Mesenchymal stem cell (in vitro differentiated cells and primary cell): ENCODE results near the gene CCDC120.

ENCODE experiments used
- DNase-seq: peaks from one replicate; pipeline ENCODE4 v3.0.0-alpha.2; 2013
- H2AFZ ChIP-seq: one replicate; pipeline ENCODE4 v1.6.1; 2013; ENCODE audit warnings: low read depth, mild to moderate bottlenecking, control low read depth, inconsistent platforms, low read length, moderate library complexity
- H2AK5ac ChIP-seq: 2 replicates; pipeline ENCODE4 v1.6.1; 2013; ENCODE audit warnings: low read length, moderate library complexity, mild to moderate bottlenecking, inconsistent platforms; ENCODE audit not compliant: severe bottlenecking
- H2BK120ac ChIP-seq: one replicate; pipeline ENCODE4 v1.6.1; 2013; ENCODE audit warnings: low read depth, mild to moderate bottlenecking, inconsistent platforms, low read length, moderate library complexity
- H2BK12ac ChIP-seq, 2 experiments: one replicate each; pipeline ENCODE4 v1.6.1; 2013; ENCODE audit warnings: inconsistent platforms in 2 of 2, low read length in 2 of 2, mild to moderate bottlenecking in 2 of 2, moderate library complexity in 2 of 2, control low read depth in 1 of 2
- H2BK15ac ChIP-seq: one replicate; pipeline ENCODE4 v1.6.1; 2013; ENCODE audit warnings: mild to moderate bottlenecking, low read depth, inconsistent platforms; ENCODE audit not compliant: poor library complexity, severe bottlenecking
- H2BK5ac ChIP-seq: 2 replicates; pipeline ENCODE4 v1.6.1; 2013; ENCODE audit warnings: low read depth, mild to moderate bottlenecking, low read length, control low read depth, inconsistent platforms; ENCODE audit not compliant: poor library complexity, severe bottlenecking
- H3K14ac ChIP-seq, 2 experiments: one replicate each; pipeline ENCODE4 v1.6.1; 2013; ENCODE audit warnings: inconsistent platforms in 2 of 2, low read length in 2 of 2, control low read depth in 1 of 2, mild to moderate bottlenecking in 1 of 2, moderate library complexity in 1 of 2
- H3K18ac ChIP-seq, 2 experiments: one replicate each; pipeline ENCODE4 v1.6.1; 2013; ENCODE audit warnings: inconsistent platforms in 2 of 2, low read length in 2 of 2, control low read depth in 1 of 2, low read depth in 1 of 2, mild to moderate bottlenecking in 1 of 2
- H3K23ac ChIP-seq, 2 experiments: one replicate each; pipeline ENCODE4 v1.6.1; 2013; ENCODE audit warnings: inconsistent platforms in 2 of 2, low read length in 2 of 2, mild to moderate bottlenecking in 2 of 2, moderate library complexity in 2 of 2, control low read depth in 1 of 2
- H3K27ac ChIP-seq: 2 replicates; pipeline ENCODE4 v1.5.1; 2013; ENCODE audit warnings: mild to moderate bottlenecking, moderate library complexity, low read length, control low read depth, inconsistent platforms; ENCODE audit not compliant: poor library complexity, severe bottlenecking
- H3K27me3 ChIP-seq, 2 experiments: 2 replicates each; pipeline versions ENCODE4 v1.6.1 to v1.7.0; 2013; ENCODE audit warnings: low read length in 2 of 2, mild to moderate bottlenecking in 2 of 2, moderate library complexity in 2 of 2, control low read depth in 1 of 2, inconsistent platforms in 1 of 2; ENCODE audit not compliant: control insufficient read depth in 1 of 2, insufficient read depth in 1 of 2
- H3K36me3 ChIP-seq, 2 experiments: 2 replicates each; pipeline versions ENCODE4 v1.6.1 to v1.7.0; 2013; ENCODE audit warnings: low read length in 2 of 2, control low read depth in 1 of 2, inconsistent platforms in 1 of 2, low read depth in 1 of 2, mild to moderate bottlenecking in 1 of 2; ENCODE audit not compliant: insufficient read depth in 2 of 2, control insufficient read depth in 1 of 2
- H3K4ac ChIP-seq, 2 experiments: one replicate each; pipeline ENCODE4 v1.6.1; 2013; ENCODE audit warnings: inconsistent platforms in 2 of 2, low read length in 2 of 2, mild to moderate bottlenecking in 2 of 2, moderate library complexity in 2 of 2, control low read depth in 1 of 2, low read depth in 1 of 2
- H3K4me1 ChIP-seq: 2 replicates; pipeline ENCODE4 v1.6.1; 2013; ENCODE audit warnings: low read depth, low read length, control low read depth; ENCODE audit not compliant: control insufficient read depth, insufficient read depth
- H3K4me2 ChIP-seq: 2 replicates; pipeline ENCODE4 v1.6.1; 2013; ENCODE audit warnings: low read length, mild to moderate bottlenecking, inconsistent platforms; ENCODE audit not compliant: poor library complexity, severe bottlenecking
- H3K4me3 ChIP-seq, 2 experiments: 2 replicates each; pipeline versions ENCODE4 v1.5.1 to v1.7.0; 2013; ENCODE audit warnings: low read length in 2 of 2, mild to moderate bottlenecking in 2 of 2, control low read depth in 1 of 2, low read depth in 1 of 2; ENCODE audit not compliant: insufficient read depth in 1 of 2
- H3K79me1 ChIP-seq: replicated peaks from 2 replicates; pipeline ENCODE4 v1.6.1; 2013; ENCODE audit warnings: mild to moderate bottlenecking, control low read depth, low read length, inconsistent platforms; ENCODE audit not compliant: poor library complexity, severe bottlenecking
- H3K9ac ChIP-seq: 2 replicates; pipeline ENCODE4 v1.7.0; 2013; ENCODE audit warnings: mild to moderate bottlenecking, low read length, moderate library complexity
- H3K9me3 ChIP-seq: 2 replicates; pipeline ENCODE4 v1.7.0; 2013; ENCODE audit warnings: mild to moderate bottlenecking, low read length; ENCODE audit not compliant: control insufficient read depth
- H4K8ac ChIP-seq: one replicate; pipeline ENCODE4 v1.6.1; 2013; ENCODE audit warnings: inconsistent platforms, mild to moderate bottlenecking, low read length, moderate library complexity
- H4K91ac ChIP-seq: one replicate; pipeline ENCODE4 v1.6.1; 2013; ENCODE audit warnings: mild to moderate bottlenecking, low read length, inconsistent platforms
- WGBS: methylation state at CpG from one replicate; pipeline ENCODE4 v1.1.7; 2013; ENCODE audit warnings: mixed read lengths; 5-methylcytosine and 5-hydroxymethylcytosine counted together

Gene CCDC120

GRCh38 chrX:49071877-49072711, 13.3 kb downstream of the CCDC120 start:
- Histone ChIP-seq H3K9ac (peak overlapping the region; percentile 89), H2AK5ac (no peak overlapping the region), H3K4me2 (no peak overlapping the region), H3K18ac (no peak overlapping the region), H3K23ac (no peak overlapping the region), H3K27ac (no peak overlapping the region), H4K8ac (no peak overlapping the region), H3K4me3 (peak overlapping the region in 1 of 2 experiments; percentile 86), H3K79me1 (peaks cover 4% of the 10 kb centered on the region), H3K14ac (peak overlapping the region in 1 of 2 experiments; percentile 86), H2BK12ac (no peak overlapping the region), H3K4ac (no peak overlapping the region), H3K4me1 (peaks cover 9% of the 10 kb centered on the region), H2BK15ac (no peak overlapping the region), H2BK120ac (no peak overlapping the region), H3K27me3 (no peaks in the 10 kb centered on the region), H4K91ac (peak overlapping the region; percentile 50), H2AFZ (no peak overlapping the region), H3K9me3 (no peaks in the 10 kb centered on the region), H3K36me3 (peaks cover 18 to 56% of the 10 kb centered on the region in 2 experiments), H2BK5ac (no peak overlapping the region)
- WGBS: 70% methylated on average over 47 of the region's 63 CpGs
- no peak for DNase-seq

DNA sequence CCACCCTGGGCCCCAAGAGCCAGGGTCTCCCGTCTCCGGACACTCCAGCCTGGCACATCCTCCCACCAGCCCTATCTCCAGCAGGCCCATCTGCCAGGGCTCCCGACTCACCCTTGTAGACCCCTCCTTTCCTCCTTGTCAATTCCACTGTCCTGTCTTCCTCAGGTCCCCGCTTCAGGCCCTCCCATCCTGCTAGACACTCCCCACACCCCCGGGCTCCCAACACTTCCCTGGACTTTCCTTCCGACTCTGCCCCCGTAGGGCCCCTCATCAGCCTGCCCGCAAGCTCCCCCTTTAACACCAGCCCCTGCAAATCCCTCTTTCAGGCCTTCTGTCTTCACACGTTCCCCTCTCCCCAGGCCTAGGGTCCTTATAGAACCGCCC, 13.9 kb downstream of the CCDC120 start:
- H3K4me3 ChIP-seq: peak overlapping the region in 1 of 2 experiments; percentile 86
- H3K18ac ChIP-seq: no peak overlapping the region
- no peak overlapping the region for H2AK5ac ChIP-seq
- DNase-seq: no peak
- peaks cover 24 to 55% of the 10 kb centered on the region in 2 experiments for H3K36me3 ChIP-seq
- no peak overlapping the region for H3K4ac ChIP-seq
- H3K27ac ChIP-seq: no peak overlapping the region
- H2BK12ac ChIP-seq: no peak overlapping the region
- H3K9ac ChIP-seq: peak overlapping the region; percentile 89
- H3K4me1 ChIP-seq: peaks cover 9% of the 10 kb centered on the region
- WGBS: 79% methylated on average over 10 of the region's 10 CpGs
- no peak overlapping the region for H4K8ac ChIP-seq
- no peak overlapping the region for H2AFZ ChIP-seq
- no peaks in the 10 kb centered on the region for H3K9me3 ChIP-seq
- H2BK5ac ChIP-seq: no peak overlapping the region
- no peak overlapping the region for H2BK120ac ChIP-seq
- no peak overlapping the region for H4K91ac ChIP-seq
- H3K27me3 ChIP-seq: no peaks in the 10 kb centered on the region
- no peak overlapping the region for H3K14ac ChIP-seq
- H3K23ac ChIP-seq: no peak overlapping the region
- peak overlapping the region; percentile 52 for H3K4me2 ChIP-seq
- H3K79me1 ChIP-seq: peaks cover 4% of the 10 kb centered on the region
- no peak overlapping the region for H2BK15ac ChIP-seq

DNA sequence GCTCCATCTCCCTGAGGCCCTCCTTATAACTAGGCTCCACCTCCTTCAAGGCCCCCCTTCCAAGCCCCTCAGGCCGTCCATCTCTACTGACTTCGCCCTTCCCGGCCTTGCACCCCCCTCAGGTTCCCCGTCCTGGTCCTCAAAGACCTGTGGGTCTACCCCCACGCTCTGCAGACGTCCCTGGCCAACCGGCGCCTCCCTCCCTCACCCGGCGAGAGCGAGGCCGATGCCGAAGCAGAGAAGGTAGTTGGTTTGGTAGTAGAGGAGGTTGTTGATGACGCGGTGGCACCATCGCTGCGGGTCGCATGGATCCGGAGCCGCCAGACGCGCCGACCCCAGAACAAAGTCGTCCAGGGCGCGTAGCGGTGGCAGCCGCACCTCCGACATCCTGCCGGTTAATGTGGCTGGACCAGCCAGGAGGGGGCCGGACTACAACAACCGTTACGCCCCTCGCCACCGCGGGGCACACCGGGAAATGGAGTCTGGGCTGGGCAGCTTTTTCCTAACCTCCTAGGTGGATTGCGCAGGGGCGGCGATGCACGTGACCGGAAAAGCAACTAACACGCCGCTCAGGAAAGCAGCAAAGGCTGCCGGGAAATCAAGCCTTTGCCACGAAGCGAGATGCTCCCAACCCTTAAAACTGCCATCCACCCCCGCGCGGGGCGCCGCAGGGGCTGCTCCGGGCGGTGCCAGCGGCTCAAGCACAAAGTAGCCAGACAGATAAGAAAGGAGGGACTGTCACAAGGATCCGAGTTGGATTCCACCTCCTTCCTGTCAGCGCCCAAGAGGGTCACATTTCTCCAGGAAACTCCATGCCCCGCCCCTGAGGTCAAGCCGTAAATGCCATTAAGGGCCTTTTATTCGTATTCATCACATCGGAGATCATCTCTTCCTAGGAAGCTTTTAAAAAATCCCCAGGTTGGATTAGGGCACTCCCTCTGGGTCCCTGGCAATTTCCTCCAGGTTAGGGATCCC, 15.1 kb downstream of the CCDC120 start, which contains the start of gene PRAF2:
TSS of gene PRAF2 (minus strand) at position 402 of the 975 bp plus-strand sequence. CDS start at position 387, 15 bp downstream.
- H2BK12ac ChIP-seq: no peak within 1 kb of the TSS
- H3K4me3 ChIP-seq: peak within 1 kb of the TSS; percentile 86 to 91
- no peak within 1 kb of the TSS for H2BK5ac ChIP-seq
- H2AK5ac ChIP-seq: no peak within 1 kb of the TSS
- H3K9ac ChIP-seq: peak within 1 kb of the TSS; percentile 89
- H3K4me1 ChIP-seq: peaks cover 12% of the 10 kb centered on the region
- H3K23ac ChIP-seq: no peak within 1 kb of the TSS
- peaks cover 7% of the 10 kb centered on the region for H3K79me1 ChIP-seq
- no peak within 1 kb of the TSS for H2BK15ac ChIP-seq
- peak within 1 kb of the TSS in 1 of 2 experiments; percentile 79 for H3K4ac ChIP-seq
- peak within 1 kb of the TSS; percentile 52 for H3K4me2 ChIP-seq
- H3K27ac ChIP-seq: no peak within 1 kb of the TSS
- WGBS: 5% methylated on average over 41 of the region's 61 CpGs
- peak within 1 kb of the TSS; percentile 89 for H4K91ac ChIP-seq
- H3K18ac ChIP-seq: peak within 1 kb of the TSS; percentile 79 to 84
- peak; percentile 90 for DNase-seq
- H3K14ac ChIP-seq: peak within 1 kb of the TSS in 1 of 2 experiments; percentile 86
- H4K8ac ChIP-seq: peak within 1 kb of the TSS; percentile 69
- H3K36me3 ChIP-seq: peaks cover 20 to 48% of the 10 kb centered on the region in 2 experiments
- no peaks in the 10 kb centered on the region for H3K27me3 ChIP-seq
- peak within 1 kb of the TSS; percentile 23 for H2AFZ ChIP-seq
- H2BK120ac ChIP-seq: no peak within 1 kb of the TSS
- no peaks in the 10 kb centered on the region for H3K9me3 ChIP-seq
